ENCODE data around the gene C22orf39. TPM values are rescaled to one million over a fixed set of nuclear protein-coding genes. Genes with fewer than 3 reads are reported as not detected.

Gene C22orf39
- total RNA-seq, 2 donors from 2014 or later, result 27.4 to 31.5 TPM

- Histone ChIP-seq H3K36me3 (ENCODE audit: control insufficient read depth, insufficient read depth, low read length) (peaks cover 93% of the 10 kb centered on the region), H3K4me1 (ENCODE audit: control insufficient read depth, insufficient read depth, low read length) (no peaks in the 10 kb centered on the region), H3K9ac (ENCODE audit: extremely low read depth, low read length, poor library complexity, severe bottlenecking) (no peak overlapping the region), H3K9me3 (ENCODE audit: control insufficient read depth, low read length) (no peaks in the 10 kb centered on the region), H3K27me3 (ENCODE audit: control insufficient read depth, insufficient read depth, low read length, poor library complexity, severe bottlenecking) (no peaks in the 10 kb centered on the region), H3K4me3 (ENCODE audit: low read length) (no peak overlapping the region), H3K27ac (ENCODE audit: low read depth, low read length) (no peak overlapping the region)
- Mint-ChIP-seq H3K4me1 (peaks cover under 1% of the 10 kb centered on the region), H3K9me3 (no peaks in the 10 kb centered on the region), H3K4me3 (no peak overlapping the region), H3K27me3 (ENCODE audit: insufficient read depth) (no peaks in the 10 kb centered on the region), H3K36me3 (ENCODE audit: low read depth) (peaks cover 75% of the 10 kb centered on the region), H3K27ac (no peak overlapping the region)
- TF ChIP-seq, protein P1, sequence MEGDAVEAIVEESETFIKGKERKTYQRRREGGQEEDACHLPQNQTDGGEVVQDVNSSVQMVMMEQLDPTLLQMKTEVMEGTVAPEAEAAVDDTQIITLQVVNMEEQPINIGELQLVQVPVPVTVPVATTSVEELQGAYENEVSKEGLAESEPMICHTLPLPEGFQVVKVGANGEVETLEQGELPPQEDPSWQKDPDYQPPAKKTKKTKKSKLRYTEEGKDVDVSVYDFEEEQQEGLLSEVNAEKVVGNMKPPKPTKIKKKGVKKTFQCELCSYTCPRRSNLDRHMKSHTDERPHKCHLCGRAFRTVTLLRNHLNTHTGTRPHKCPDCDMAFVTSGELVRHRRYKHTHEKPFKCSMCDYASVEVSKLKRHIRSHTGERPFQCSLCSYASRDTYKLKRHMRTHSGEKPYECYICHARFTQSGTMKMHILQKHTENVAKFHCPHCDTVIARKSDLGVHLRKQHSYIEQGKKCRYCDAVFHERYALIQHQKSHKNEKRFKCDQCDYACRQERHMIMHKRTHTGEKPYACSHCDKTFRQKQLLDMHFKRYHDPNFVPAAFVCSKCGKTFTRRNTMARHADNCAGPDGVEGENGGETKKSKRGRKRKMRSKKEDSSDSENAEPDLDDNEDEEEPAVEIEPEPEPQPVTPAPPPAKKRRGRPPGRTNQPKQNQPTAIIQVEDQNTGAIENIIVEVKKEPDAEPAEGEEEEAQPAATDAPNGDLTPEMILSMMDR (conservative IDR thresholded peaks at IDR 0.05), result no peak
- 96 to 97% methylated on average over 5 of the region's 5 CpGs for WGBS, 2 experiments (ENCODE audit: insufficient coverage in 1 of 2, insufficient read length in 1 of 2)
- no peak for DNase-seq
These were observed 6.2 kb upstream of the C22orf39 start for GRCh38 chr22:19453718-19454117.

DNA sequence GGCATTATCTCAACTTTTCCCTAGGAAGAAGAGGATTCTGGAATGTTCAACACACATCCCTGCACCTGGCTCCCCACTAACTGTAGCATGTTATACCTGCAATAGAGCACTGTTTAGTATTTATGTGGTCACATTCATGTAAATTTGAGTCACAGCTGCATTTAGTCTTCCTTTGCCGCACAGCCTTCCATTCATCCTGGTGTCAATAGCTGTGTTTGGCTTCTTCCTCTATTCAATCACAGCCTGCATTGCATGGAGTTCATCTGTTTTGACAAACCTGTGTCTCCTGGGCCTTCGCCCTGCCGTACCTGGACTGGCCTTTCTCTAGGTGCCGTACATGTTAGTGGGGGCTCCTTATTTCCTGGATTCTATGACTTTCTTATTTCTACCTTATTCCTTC lies 4.1 kb upstream of the C22orf39 start:
- Mint-ChIP-seq H3K27me3 (ENCODE audit: insufficient read depth) (no peaks in the 10 kb centered on the region), H3K4me3 (no peak overlapping the region), H3K36me3 (ENCODE audit: low read depth) (peaks cover 63% of the 10 kb centered on the region), H3K9me3 (no peaks in the 10 kb centered on the region), H3K27ac (no peak overlapping the region), H3K4me1 (peaks cover 12% of the 10 kb centered on the region)
- no peak overlapping the region for H3K9ac ChIP-seq (ENCODE audit: extremely low read depth, low read length, poor library complexity, severe bottlenecking)
- no peaks in the 10 kb centered on the region for H3K4me1 ChIP-seq (ENCODE audit: control insufficient read depth, insufficient read depth, low read length)
- TF ChIP-seq, protein P1 (conservative IDR thresholded peaks at IDR 0.05), result no peak
- H3K27me3 ChIP-seq (ENCODE audit: control insufficient read depth, insufficient read depth, low read length, poor library complexity, severe bottlenecking), result no peaks in the 10 kb centered on the region
- 99 to 100% methylated on average over 3 to 4 of the region's 4 CpGs for WGBS, 2 experiments (ENCODE audit: insufficient coverage in 1 of 2, insufficient read length in 1 of 2)
- H3K36me3 ChIP-seq (ENCODE audit: control insufficient read depth, insufficient read depth, low read length), result peaks cover 77% of the 10 kb centered on the region
- H3K4me3 ChIP-seq (ENCODE audit: low read length), result no peak overlapping the region
- no peak overlapping the region for H3K27ac ChIP-seq (ENCODE audit: low read depth, low read length)
- no peak for DNase-seq
- H3K9me3 ChIP-seq (ENCODE audit: control insufficient read depth, low read length), result no peaks in the 10 kb centered on the region

- Histone ChIP-seq H3K27me3 (ENCODE audit: control insufficient read depth, insufficient read depth, low read length, poor library complexity, severe bottlenecking) (no peaks in the 10 kb centered on the region), H3K27ac (ENCODE audit: low read depth, low read length) (no peak overlapping the region), H3K9me3 (ENCODE audit: control insufficient read depth, low read length) (no peaks in the 10 kb centered on the region), H3K36me3 (ENCODE audit: control insufficient read depth, insufficient read depth, low read length) (peaks cover 75% of the 10 kb centered on the region), H3K9ac (ENCODE audit: extremely low read depth, low read length, poor library complexity, severe bottlenecking) (no peak overlapping the region), H3K4me3 (ENCODE audit: low read length) (no peak overlapping the region), H3K4me1 (ENCODE audit: control insufficient read depth, insufficient read depth, low read length) (no peaks in the 10 kb centered on the region)
- TF ChIP-seq, protein P1 (conservative IDR thresholded peaks at IDR 0.05), result no peak
- Mint-ChIP-seq H3K4me1 (peaks cover 17% of the 10 kb centered on the region), H3K36me3 (ENCODE audit: low read depth) (peaks cover 58% of the 10 kb centered on the region), H3K4me3 (no peak overlapping the region), H3K9me3 (no peaks in the 10 kb centered on the region), H3K27ac (no peak overlapping the region), H3K27me3 (ENCODE audit: insufficient read depth) (no peaks in the 10 kb centered on the region)
- DNase-seq, result no peak
- 88 to 100% methylated on average over 3 to 8 of the region's 8 CpGs for WGBS, 2 experiments (ENCODE audit: insufficient coverage in 1 of 2, insufficient read length in 1 of 2)
These were observed 3.1 kb upstream of the C22orf39 start for GRCh38 chr22:19450363-19451175.
